Liver (tissue), 9 donors: ENCODE data around the gene PDE3B. TPM values are rescaled to one million over a fixed set of nuclear protein-coding genes. Genes with fewer than 3 reads are reported as not detected.

Experiments
- DNase-seq: peaks from one replicate; pipeline ENCODE4 v3.0.0-alpha.2; 2017; ENCODE audit warnings: low spot score
- H3K27ac ChIP-seq, 2 donors: one replicate each; pipeline ENCODE4 v1.7.0; 2013; ENCODE audit warnings: inconsistent platforms in 2 of 2, low read length in 2 of 2, control low read depth in 1 of 2, low read depth in 1 of 2, mild to moderate bottlenecking in 1 of 2
- H3K27me3 ChIP-seq, 4 donors: one replicate each; pipeline versions ENCODE4 v1.6.1 to v1.7.0; 2013; ENCODE audit warnings: low read length in 3 of 4, inconsistent platforms in 1 of 4, mild to moderate bottlenecking in 1 of 4, moderate library complexity in 1 of 4; ENCODE audit not compliant: control insufficient read depth in 4 of 4, insufficient read depth in 4 of 4
- H3K36me3 ChIP-seq, 4 donors: one replicate each; pipeline versions ENCODE4 v1.6.1 to v1.7.0; 2013; ENCODE audit warnings: low read length in 3 of 4, mild to moderate bottlenecking in 3 of 4, low read depth in 1 of 4, moderate library complexity in 1 of 4; ENCODE audit not compliant: control insufficient read depth in 4 of 4, insufficient read depth in 3 of 4
- H3K4me1 ChIP-seq, 4 donors: one replicate each; pipeline versions ENCODE4 v1.6.1 to v1.7.0; 2013; ENCODE audit warnings: low read length in 3 of 4, mild to moderate bottlenecking in 3 of 4, moderate library complexity in 1 of 4; ENCODE audit not compliant: control insufficient read depth in 4 of 4, insufficient read depth in 4 of 4
- H3K4me3 ChIP-seq, 3 donors: one replicate each; pipeline versions ENCODE4 v1.6.1 to v1.7.0; 2013; ENCODE audit warnings: low read length in 3 of 3, control low read depth in 1 of 3, low read depth in 1 of 3, mild to moderate bottlenecking in 1 of 3
- H3K9ac ChIP-seq, 2 donors: one replicate each; pipeline ENCODE4 v1.7.0; 2013; ENCODE audit warnings: low read length in 2 of 2, mild to moderate bottlenecking in 2 of 2, moderate library complexity in 2 of 2, control low read depth in 1 of 2, low read depth in 1 of 2
- H3K9me3 ChIP-seq, 4 donors: one replicate each; pipeline versions ENCODE4 v1.6.1 to v1.7.0; 2013; ENCODE audit warnings: low read length in 3 of 4; ENCODE audit not compliant: control insufficient read depth in 4 of 4
- CTCF ChIP-seq: fragments of 150-350 bp; IDR thresholded peaks from 2 replicates; pipeline ENCODE4 v1.5.1; 2017; ENCODE audit warnings: improper control_type of control experiment, low read depth, low read length; ENCODE audit not compliant: missing input control
- EGR1 ChIP-seq, 2 donors: IDR thresholded peaks; 2 replicates each; pipeline ENCODE4 v1.6.1; 2016 to 2018; ENCODE audit warnings: antibody characterized with exemption in 2 of 2, low read depth in 2 of 2
- FOXA1 ChIP-seq: IDR thresholded peaks from 2 replicates; pipeline ENCODE4 v1.6.1; 2016; ENCODE audit warnings: antibody characterized with exemption
- FOXA2 ChIP-seq: IDR thresholded peaks from 2 replicates; pipeline ENCODE4 v1.6.1; 2016; ENCODE audit warnings: antibody characterized with exemption
- GABPA ChIP-seq, 2 donors: IDR thresholded peaks in 1 of 2; conservative IDR thresholded peaks in 1 of 2; 2 replicates each; pipeline ENCODE4 v1.6.1; 2016; ENCODE audit warnings: antibody characterized with exemption in 2 of 2, mild to moderate bottlenecking in 1 of 2, moderate library complexity in 1 of 2
- HNF4A ChIP-seq, 2 donors: conservative IDR thresholded peaks; 2 replicates each; pipeline ENCODE4 v1.6.1; 2016; ENCODE audit warnings: antibody characterized with exemption in 2 of 2, mild to moderate bottlenecking in 2 of 2
- HNF4G ChIP-seq: IDR thresholded peaks from 2 replicates; pipeline ENCODE4 v1.6.1; 2016; ENCODE audit warnings: antibody characterized with exemption
- JUND ChIP-seq, 2 donors: IDR thresholded peaks; 2 replicates each; pipeline ENCODE4 v1.6.1; 2016; ENCODE audit warnings: antibody characterized with exemption in 2 of 2
- MAX ChIP-seq: IDR thresholded peaks from 2 replicates; pipeline ENCODE4 v1.6.1; 2016; ENCODE audit warnings: antibody characterized with exemption
- NR2F2 ChIP-seq: IDR thresholded peaks from 2 replicates; pipeline ENCODE4 v1.6.1; 2016; ENCODE audit warnings: antibody characterized with exemption
- RAD21 ChIP-seq, 2 donors: IDR thresholded peaks; 2 replicates each; pipeline ENCODE4 v1.6.1; 2016; ENCODE audit warnings: antibody characterized with exemption in 2 of 2, mild to moderate bottlenecking in 2 of 2
- RXRA ChIP-seq, 2 donors: IDR thresholded peaks; 2 replicates each; pipeline ENCODE4 v1.6.1; 2017 to 2018; ENCODE audit warnings: antibody characterized with exemption in 2 of 2, mild to moderate bottlenecking in 1 of 2
- SP1 ChIP-seq: IDR thresholded peaks from 2 replicates; pipeline ENCODE4 v1.6.1; 2018; ENCODE audit warnings: antibody characterized with exemption, mild to moderate bottlenecking
- TAF1 ChIP-seq: conservative IDR thresholded peaks from 2 replicates; pipeline ENCODE4 v1.6.1; 2016; ENCODE audit warnings: antibody characterized with exemption, mild to moderate bottlenecking
- YY1 ChIP-seq: IDR thresholded peaks from 2 replicates; pipeline ENCODE4 v1.6.1; 2016; ENCODE audit warnings: antibody characterized with exemption, mild to moderate bottlenecking
- ZBTB33 ChIP-seq: IDR thresholded peaks from 2 replicates; pipeline ENCODE4 v1.6.1; 2016; ENCODE audit warnings: antibody characterized with exemption
- WGBS: extraction: QIAGEN DNeasy Blood & Tissue Kit; methylation state at CpG from one replicate; pipeline ENCODE4 v1.1.7; 2013; 5-methylcytosine and 5-hydroxymethylcytosine counted together
- polyA plus RNA-seq, 2 donors: library from polyadenylated mRNA; stranded (reverse) in 1 of 2; unstranded in 1 of 2; fragments of 200-250 nt in 1 of 2; fragments of >200 nt in 1 of 2; fragmentation: Nextera tagmentation in 1 of 2; extraction: Ambion mirVana in 1 of 2; gene quantifications; one replicate each; pipeline versions ENCODE4 v1.2.1 to v1.2.3, GENCODE V29; 2013 to 2015
- total RNA-seq, 2 donors: library from RNA; depleted of rRNA; stranded (reverse); fragments of >200 nt; gene quantifications; one replicate each; pipeline ENCODE4 v1.2.3, GENCODE V29; 2014
- TF ChIP-seq, protein P1 (sequence below): IDR thresholded peaks from 2 replicates; pipeline ENCODE4 v1.6.1; 2016; ENCODE audit warnings: antibody characterized with exemption, mild to moderate bottlenecking
- TF ChIP-seq, protein P2 (sequence below): IDR thresholded peaks from 2 replicates; pipeline ENCODE4 v1.6.1; 2016; ENCODE audit warnings: antibody characterized with exemption
- donor health status: healthy.
- donor health status: healthy.
- donor health status: healthy.
- donor health status: healthy.
- donor health status: healthy.

The PDE3B gene
- total and polyA plus RNA-seq, 4 donors: 11.3 to 43.1 (median 21.7) TPM

DNA sequence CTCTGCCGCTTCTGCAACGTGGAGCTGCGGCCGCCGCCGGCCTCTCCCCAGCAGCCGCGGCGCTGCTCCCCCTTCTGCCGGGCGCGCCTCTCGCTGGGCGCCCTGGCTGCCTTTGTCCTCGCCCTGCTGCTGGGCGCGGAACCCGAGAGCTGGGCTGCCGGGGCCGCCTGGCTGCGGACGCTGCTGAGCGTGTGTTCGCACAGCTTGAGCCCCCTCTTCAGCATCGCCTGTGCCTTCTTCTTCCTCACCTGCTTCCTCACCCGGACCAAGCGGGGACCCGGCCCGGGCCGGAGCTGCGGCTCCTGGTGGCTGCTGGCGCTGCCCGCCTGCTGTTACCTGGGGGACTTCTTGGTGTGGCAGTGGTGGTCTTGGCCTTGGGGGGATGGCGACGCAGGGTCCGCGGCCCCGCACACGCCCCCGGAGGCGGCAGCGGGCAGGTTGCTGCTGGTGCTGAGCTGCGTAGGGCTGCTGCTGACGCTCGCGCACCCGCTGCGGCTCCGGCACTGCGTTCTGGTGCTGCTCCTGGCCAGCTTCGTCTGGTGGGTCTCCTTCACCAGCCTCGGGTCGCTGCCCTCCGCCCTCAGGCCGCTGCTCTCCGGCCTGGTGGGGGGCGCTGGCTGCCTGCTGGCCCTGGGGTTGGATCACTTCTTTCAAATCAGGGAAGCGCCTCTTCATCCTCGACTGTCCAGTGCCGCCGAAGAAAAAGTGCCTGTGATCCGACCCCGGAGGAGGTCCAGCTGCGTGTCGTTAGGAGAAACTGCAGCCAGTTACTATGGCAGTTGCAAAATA is 816 bp downstream of the PDE3B start:
- H3K4me1 ChIP-seq: peaks cover 1 to 36% (median 14%) of the 10 kb centered on the region in 4 donors
- DNase-seq: peak; percentile 61
- no peaks in the 10 kb centered on the region for H3K36me3 ChIP-seq
- TF ChIP-seq RXRA (IDR thresholded peaks at IDR 0.05) (no peak), TAF1 (peak; percentile 49)
- TF ChIP-seq, protein P1, sequence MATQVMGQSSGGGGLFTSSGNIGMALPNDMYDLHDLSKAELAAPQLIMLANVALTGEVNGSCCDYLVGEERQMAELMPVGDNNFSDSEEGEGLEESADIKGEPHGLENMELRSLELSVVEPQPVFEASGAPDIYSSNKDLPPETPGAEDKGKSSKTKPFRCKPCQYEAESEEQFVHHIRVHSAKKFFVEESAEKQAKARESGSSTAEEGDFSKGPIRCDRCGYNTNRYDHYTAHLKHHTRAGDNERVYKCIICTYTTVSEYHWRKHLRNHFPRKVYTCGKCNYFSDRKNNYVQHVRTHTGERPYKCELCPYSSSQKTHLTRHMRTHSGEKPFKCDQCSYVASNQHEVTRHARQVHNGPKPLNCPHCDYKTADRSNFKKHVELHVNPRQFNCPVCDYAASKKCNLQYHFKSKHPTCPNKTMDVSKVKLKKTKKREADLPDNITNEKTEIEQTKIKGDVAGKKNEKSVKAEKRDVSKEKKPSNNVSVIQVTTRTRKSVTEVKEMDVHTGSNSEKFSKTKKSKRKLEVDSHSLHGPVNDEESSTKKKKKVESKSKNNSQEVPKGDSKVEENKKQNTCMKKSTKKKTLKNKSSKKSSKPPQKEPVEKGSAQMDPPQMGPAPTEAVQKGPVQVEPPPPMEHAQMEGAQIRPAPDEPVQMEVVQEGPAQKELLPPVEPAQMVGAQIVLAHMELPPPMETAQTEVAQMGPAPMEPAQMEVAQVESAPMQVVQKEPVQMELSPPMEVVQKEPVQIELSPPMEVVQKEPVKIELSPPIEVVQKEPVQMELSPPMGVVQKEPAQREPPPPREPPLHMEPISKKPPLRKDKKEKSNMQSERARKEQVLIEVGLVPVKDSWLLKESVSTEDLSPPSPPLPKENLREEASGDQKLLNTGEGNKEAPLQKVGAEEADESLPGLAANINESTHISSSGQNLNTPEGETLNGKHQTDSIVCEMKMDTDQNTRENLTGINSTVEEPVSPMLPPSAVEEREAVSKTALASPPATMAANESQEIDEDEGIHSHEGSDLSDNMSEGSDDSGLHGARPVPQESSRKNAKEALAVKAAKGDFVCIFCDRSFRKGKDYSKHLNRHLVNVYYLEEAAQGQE: peak; percentile 46
- H3K4me3 ChIP-seq: peak overlapping the region; percentile 83 to 94 (median 85)
- no peaks in the 10 kb centered on the region for H3K9me3 ChIP-seq
- H3K27ac ChIP-seq: peak overlapping the region; percentile 94 to 98
- peak overlapping the region; percentile 81 to 94 for H3K9ac ChIP-seq
- H3K27me3 ChIP-seq: no peaks in the 10 kb centered on the region
- WGBS: under 1% methylated on average over 65 of the region's 65 CpGs

- H3K27ac ChIP-seq: peak overlapping the region; percentile 94 to 98
- H3K9ac ChIP-seq: peak overlapping the region; percentile 81 to 94
- H3K36me3 ChIP-seq: no peaks in the 10 kb centered on the region
- no peak for TF ChIP-seq FOXA2
- no peak for TF ChIP-seq JUND (IDR thresholded peaks at IDR 0.05)
- no peak for TF ChIP-seq YY1
- TF ChIP-seq GABPA (IDR thresholded peaks at IDR 0.05 in 1 of 2, conservative IDR thresholded peaks at IDR 0.05 in 1 of 2): no peak
- TF ChIP-seq RXRA (IDR thresholded peaks at IDR 0.05): no peak
- TF ChIP-seq FOXA1: no peak
- TF ChIP-seq, protein P2, sequence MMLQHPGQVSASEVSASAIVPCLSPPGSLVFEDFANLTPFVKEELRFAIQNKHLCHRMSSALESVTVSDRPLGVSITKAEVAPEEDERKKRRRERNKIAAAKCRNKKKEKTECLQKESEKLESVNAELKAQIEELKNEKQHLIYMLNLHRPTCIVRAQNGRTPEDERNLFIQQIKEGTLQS: no peak
- TF ChIP-seq RAD21 (IDR thresholded peaks at IDR 0.05): no peak
- no peak for TF ChIP-seq HNF4A (conservative IDR thresholded peaks at IDR 0.05)
- TF ChIP-seq SP1: no peak
- TF ChIP-seq ZBTB33: no peak
- no peak for TF ChIP-seq EGR1 (IDR thresholded peaks at IDR 0.05; ENCODE audit: low read depth in 2 of 2)
- no peak for TF ChIP-seq CTCF
- no peak for TF ChIP-seq HNF4G
- TF ChIP-seq MAX: no peak
- no peak for TF ChIP-seq TAF1
- TF ChIP-seq, protein P1: no peak
- no peak for TF ChIP-seq NR2F2
- no peaks in the 10 kb centered on the region for H3K9me3 ChIP-seq
- no peaks in the 10 kb centered on the region for H3K27me3 ChIP-seq
- under 1% methylated on average over 17 of the region's 17 CpGs for WGBS
- peak overlapping the region; percentile 83 to 94 (median 85) for H3K4me3 ChIP-seq
- DNase-seq: no peak
- peaks cover 3 to 33% (median 10%) of the 10 kb centered on the region in 4 donors for H3K4me1 ChIP-seq
Observed at GRCh38 chr11:14645015-14645912, 1.7 kb downstream of the PDE3B start.
